ENCODE results near the gene COPE. TPM values are rescaled to one million over a fixed set of nuclear protein-coding genes. Genes with fewer than 3 reads are reported as not detected.
"Not testable (repeated sequence)": the region's sequence is repeated elsewhere in the genome, so short reads cannot be mapped to it uniquely, and the experiment has no call there.

COPE gene
- total and polyA plus RNA-seq, 2 experiments from 2014 or later: 322 to 347 TPM

- TF ChIP-seq EZH2phosphoT487 (IDR thresholded peaks at IDR 0.05; ENCODE audit: insufficient read depth, low read depth): no peak
- TF ChIP-seq EZH2 (IDR thresholded peaks at IDR 0.05; ENCODE audit: insufficient read depth, poor library complexity, severe bottlenecking): no peak
- WGBS, 2 experiments (ENCODE audit: low coverage in 1 of 2, low lambda C conversion rate in 2 of 2, missing lambda C conversion rate in 2 of 2): 27 to 28% methylated on average over 22 to 26 of the region's 26 CpGs
- H3K36me3 ChIP-seq (ENCODE audit: low read depth): no peaks in the 10 kb centered on the region
- no peaks in the 10 kb centered on the region for H3K27me3 ChIP-seq (replicated peaks; ENCODE audit: insufficient read depth)
- no peaks in the 10 kb centered on the region for H4K20me1 ChIP-seq (ENCODE audit: insufficient read depth)
- H3K4me1 ChIP-seq (ENCODE audit: insufficient read depth): no peaks in the 10 kb centered on the region
- in situ Hi-C loops (cut with MboI): no loop called here
- H3F3A ChIP-seq (ENCODE audit: insufficient read depth): no peaks in the 10 kb centered on the region
- H2AFZ ChIP-seq: no peak overlapping the region
- no peak overlapping the region for H3K4me2 ChIP-seq (ENCODE audit: unreplicated experiment)
- H3K9me3 ChIP-seq (ENCODE audit: low read depth): no peaks in the 10 kb centered on the region
- H3K9me2 ChIP-seq (ENCODE audit: insufficient read depth): no peaks in the 10 kb centered on the region
- no peaks in the 10 kb centered on the region for H3K79me2 ChIP-seq (ENCODE audit: insufficient read depth)
- DNase-seq: no peak
- no peak overlapping the region for H3K9ac ChIP-seq
- H3K27ac ChIP-seq: no peak overlapping the region
- no peak overlapping the region for H3K4me3 ChIP-seq
Measured at GRCh38 chr19:18961767-18962620, 42.8 kb upstream of the COPE start.

- H3K27ac ChIP-seq: no peak overlapping the region
- no peak overlapping the region for H3K9ac ChIP-seq
- in situ Hi-C loops (cut with MboI): no loop called here
- TF ChIP-seq EZH2 (IDR thresholded peaks at IDR 0.05; ENCODE audit: insufficient read depth, poor library complexity, severe bottlenecking) (no peak), EZH2phosphoT487 (IDR thresholded peaks at IDR 0.05; ENCODE audit: insufficient read depth, low read depth) (no peak)
- no peak overlapping the region for H2AFZ ChIP-seq
- H3K9me3 ChIP-seq (ENCODE audit: low read depth): no peaks in the 10 kb centered on the region
- H4K20me1 ChIP-seq (ENCODE audit: insufficient read depth): no peaks in the 10 kb centered on the region
- no peak for DNase-seq
- no peaks in the 10 kb centered on the region for H3K9me2 ChIP-seq (ENCODE audit: insufficient read depth)
- H3K79me2 ChIP-seq (ENCODE audit: insufficient read depth): no peaks in the 10 kb centered on the region
- no peak overlapping the region for H3K4me2 ChIP-seq (ENCODE audit: unreplicated experiment)
- H3F3A ChIP-seq (ENCODE audit: insufficient read depth): no peaks in the 10 kb centered on the region
- WGBS, 2 experiments (ENCODE audit: low coverage in 1 of 2, low lambda C conversion rate in 2 of 2, missing lambda C conversion rate in 2 of 2): 99 to 100% methylated on average over 4 of the region's 4 CpGs
- H3K4me1 ChIP-seq (ENCODE audit: insufficient read depth): no peaks in the 10 kb centered on the region
- H3K27me3 ChIP-seq (replicated peaks; ENCODE audit: insufficient read depth): no peaks in the 10 kb centered on the region
- H3K36me3 ChIP-seq (ENCODE audit: low read depth): no peaks in the 10 kb centered on the region
- H3K4me3 ChIP-seq: no peak overlapping the region
Measured at GRCh38 chr19:18960370-18960769, 41.2 kb upstream of the COPE start.

- TF ChIP-seq EZH2phosphoT487 (IDR thresholded peaks at IDR 0.05; ENCODE audit: insufficient read depth, low read depth) (no peak), EZH2 (IDR thresholded peaks at IDR 0.05; ENCODE audit: insufficient read depth, poor library complexity, severe bottlenecking) (no peak)
- H3K9me2 ChIP-seq (ENCODE audit: insufficient read depth): no peaks in the 10 kb centered on the region
- no peak overlapping the region for H3K4me2 ChIP-seq (ENCODE audit: unreplicated experiment)
- in situ Hi-C loops (cut with MboI): no loop called here
- no peak overlapping the region for H3K9ac ChIP-seq
- H3K27me3 ChIP-seq (replicated peaks; ENCODE audit: insufficient read depth): no peaks in the 10 kb centered on the region
- no peaks in the 10 kb centered on the region for H3K79me2 ChIP-seq (ENCODE audit: insufficient read depth)
- no peak overlapping the region for H3K27ac ChIP-seq
- no peaks in the 10 kb centered on the region for H3K9me3 ChIP-seq (ENCODE audit: low read depth)
- H4K20me1 ChIP-seq (ENCODE audit: insufficient read depth): no peaks in the 10 kb centered on the region
- H3K36me3 ChIP-seq (ENCODE audit: low read depth): no peaks in the 10 kb centered on the region
- no peak for DNase-seq
- H3K4me3 ChIP-seq: no peak overlapping the region
- WGBS, 2 experiments (ENCODE audit: low coverage in 1 of 2, low lambda C conversion rate in 2 of 2, missing lambda C conversion rate in 2 of 2): 96% methylated on average over 2 of the region's 2 CpGs
- H2AFZ ChIP-seq: no peak overlapping the region
- peaks cover 8% of the 10 kb centered on the region; the same call in 1 of the 2 replicates for H3F3A ChIP-seq (ENCODE audit: insufficient read depth)
- H3K4me1 ChIP-seq (ENCODE audit: insufficient read depth): peaks cover 6% of the 10 kb centered on the region; the same call in 1 of the 2 replicates
Measured at GRCh38 chr19:18955042-18955441, 35.9 kb upstream of the COPE start.

- no peaks in the 10 kb centered on the region for H3K9me3 ChIP-seq (ENCODE audit: low read depth)
- no peak for DNase-seq
- 90 to 100% methylated on average over 1 to 3 of the region's 3 CpGs for WGBS, 2 experiments (ENCODE audit: low coverage in 1 of 2, low lambda C conversion rate in 2 of 2, missing lambda C conversion rate in 2 of 2)
- TF ChIP-seq EZH2 (IDR thresholded peaks at IDR 0.05; ENCODE audit: insufficient read depth, poor library complexity, severe bottlenecking) (no peak), EZH2phosphoT487 (IDR thresholded peaks at IDR 0.05; ENCODE audit: insufficient read depth, low read depth) (no peak)
- H2AFZ ChIP-seq: no peak overlapping the region
- H3K9me2 ChIP-seq (ENCODE audit: insufficient read depth): no peaks in the 10 kb centered on the region
- in situ Hi-C loops (cut with MboI): no loop called here
- no peaks in the 10 kb centered on the region for H4K20me1 ChIP-seq (ENCODE audit: insufficient read depth)
- H3F3A ChIP-seq (ENCODE audit: insufficient read depth): peaks cover 8% of the 10 kb centered on the region; the same call in 1 of the 2 replicates
- H3K36me3 ChIP-seq (ENCODE audit: low read depth): no peaks in the 10 kb centered on the region
- H3K27me3 ChIP-seq (replicated peaks; ENCODE audit: insufficient read depth): no peaks in the 10 kb centered on the region
- no peak overlapping the region for H3K9ac ChIP-seq
- no peak overlapping the region for H3K4me3 ChIP-seq
- H3K27ac ChIP-seq: no peak overlapping the region
- peaks cover 6% of the 10 kb centered on the region; the same call in 1 of the 2 replicates for H3K4me1 ChIP-seq (ENCODE audit: insufficient read depth)
- H3K79me2 ChIP-seq (ENCODE audit: insufficient read depth): no peaks in the 10 kb centered on the region
- H3K4me2 ChIP-seq (ENCODE audit: unreplicated experiment): no peak overlapping the region
Measured at GRCh38 chr19:18954094-18954493, 34.9 kb upstream of the COPE start.

- H3K4me3 ChIP-seq; H3K36me3 ChIP-seq (ENCODE audit: low read depth); H3K79me2 ChIP-seq (ENCODE audit: insufficient read depth); H3K4me2 ChIP-seq (ENCODE audit: unreplicated experiment); H3K9me3 ChIP-seq (ENCODE audit: low read depth); H4K20me1 ChIP-seq (ENCODE audit: insufficient read depth); DNase-seq; H3K4me1 ChIP-seq (ENCODE audit: insufficient read depth); H3F3A ChIP-seq (ENCODE audit: insufficient read depth); H2AFZ ChIP-seq; H3K9me2 ChIP-seq (ENCODE audit: insufficient read depth); H3K27ac ChIP-seq; H3K27me3 ChIP-seq (replicated peaks; ENCODE audit: insufficient read depth); in situ Hi-C loops (cut with MboI); H3K9ac ChIP-seq: not testable (repeated sequence)
- 78 to 82% methylated on average over 17 of the region's 17 CpGs for WGBS, 2 experiments (ENCODE audit: low coverage in 1 of 2, low lambda C conversion rate in 2 of 2, missing lambda C conversion rate in 2 of 2)
Measured at GRCh38 chr19:18952364-18953003, 33.3 kb upstream of the COPE start.

Data from GM23248 (cell line).